B cell (primary cell): ENCODE data around the gene RABGAP1L. TPM values are rescaled to one million over a fixed set of nuclear protein-coding genes. Genes with fewer than 3 reads are reported as not detected.
"Not testable (repeated sequence)": the region's sequence is repeated elsewhere in the genome, so short reads cannot be mapped to it uniquely, and the experiment has no call there.

ENCODE experiments used
- ATAC-seq: fragments of 200-7000 bp; cut with Tn5 transposase; one replicate; pipeline ENCODE4 v1.10.0; 2021; ENCODE audit warnings: low read depth, mild to moderate bottlenecking, moderate number of reproducible peaks, moderate library complexity
- CTCF ChIA-PET: fragments of 350-600 bp; sonication (Branson Sonifier 250); formaldehyde crosslinking; loops from one replicate; lab custom pipeline; 2021; ENCODE audit warnings: antibody characterized with exemption, inconsistent platforms; lab: Charles Lee
- POLR2A ChIA-PET: fragments of 350-600 bp; sonication (Branson Sonifier 250); formaldehyde crosslinking; loops from one replicate; lab custom pipeline; 2021; ENCODE audit warnings: antibody characterized with exemption; lab: Charles Lee
- DNase-seq: peaks from one replicate; pipeline ENCODE4 v3.0.0; 2013
- H2AFZ ChIP-seq: 2 replicates; pipeline ENCODE4 v1.6.1; 2012; ENCODE audit warnings: mild to moderate bottlenecking, low read depth, low read length; ENCODE audit not compliant: insufficient read depth, poor library complexity, severe bottlenecking
- H3K27ac ChIP-seq, 2 donors: 1 replicate in 1 of 2; 2 replicates in 1 of 2; pipeline ENCODE4 v1.5.1; 2012 to 2013; ENCODE audit warnings: low read length in 2 of 2, mild to moderate bottlenecking in 2 of 2, moderate library complexity in 1 of 2
- H3K27me3 ChIP-seq, 4 experiments: fragments of 200-600 bp in 1 of 4; sonication (generic) in 1 of 4; replicated peaks in 1 of 4; 1 replicate in 2 of 4; 2 replicates in 2 of 4; pipeline versions ENCODE4 v1.6.1 to v1.7.0; 2013 to 2016; ENCODE audit warnings: low read length in 3 of 4, mild to moderate bottlenecking in 2 of 4, mixed read lengths in 1 of 4, moderate library complexity in 1 of 4; ENCODE audit not compliant: insufficient read depth in 4 of 4, control insufficient read depth in 3 of 4; ENCODE audit errors: control extremely low read depth in 1 of 4
- H3K36me3 ChIP-seq, 2 experiments: replicated peaks in 1 of 2; 1 replicate in 1 of 2; 2 replicates in 1 of 2; pipeline versions ENCODE4 v1.6.1 to v1.7.1; 2013; ENCODE audit warnings: low read length in 1 of 2; ENCODE audit not compliant: insufficient read depth in 2 of 2, control insufficient read depth in 1 of 2; ENCODE audit errors: control extremely low read depth in 1 of 2, extremely low read depth in 1 of 2
- H3K4me1 ChIP-seq, 2 donors: fragments of 200-600 bp in 1 of 2; sonication (generic) in 1 of 2; 1 replicate in 1 of 2; 2 replicates in 1 of 2; pipeline versions ENCODE4 v1.5.1 to v1.6.1; 2013 to 2017; ENCODE audit warnings: low read length in 2 of 2; ENCODE audit not compliant: control insufficient read depth in 2 of 2, insufficient read depth in 2 of 2
- H3K4me2 ChIP-seq: replicated peaks from 2 replicates; pipeline ENCODE3; 2012; ENCODE audit warnings: mild to moderate bottlenecking, low read depth, low read length; ENCODE audit not compliant: poor library complexity, severe bottlenecking
- H3K4me3 ChIP-seq, 5 experiments: fragments of 200-600 bp in 1 of 5; sonication (generic) in 1 of 5; 1 replicate in 3 of 5; 2 replicates in 2 of 5; pipeline versions ENCODE4 v1.5.1 to v1.7.0; 2011 to 2016; ENCODE audit warnings: low read length in 4 of 5, mild to moderate bottlenecking in 4 of 5, low read depth in 2 of 5, control low read depth in 1 of 5, moderate library complexity in 1 of 5; ENCODE audit not compliant: insufficient read depth in 1 of 5; ENCODE audit errors: control extremely low read depth in 1 of 5, extremely low read depth in 1 of 5
- H3K79me2 ChIP-seq: fragments of 200-600 bp; sonication (generic); one replicate; pipeline ENCODE4 v1.6.0; 2016; ENCODE audit warnings: low read length; ENCODE audit not compliant: control insufficient read depth, insufficient read depth
- H3K9ac ChIP-seq: fragments of 200-600 bp; sonication (generic); 2 replicates; pipeline ENCODE4 v1.6.1; 2017; ENCODE audit warnings: mild to moderate bottlenecking, low read length, moderate library complexity
- H3K9me3 ChIP-seq, 3 donors: one replicate each; pipeline versions ENCODE4 v1.6.1 to v1.7.1; 2013; ENCODE audit warnings: low read length in 2 of 3; ENCODE audit not compliant: control insufficient read depth in 2 of 3, insufficient read depth in 1 of 3; ENCODE audit errors: control extremely low read depth in 1 of 3
- H4K20me1 ChIP-seq: 2 replicates; pipeline ENCODE4 v1.6.0; 2012; ENCODE audit warnings: mild to moderate bottlenecking, low read length; ENCODE audit not compliant: insufficient read depth, control insufficient read depth, poor library complexity, severe bottlenecking
- H3K27ac Mint-ChIP-seq: one replicate; pipeline ENCODE4 v1.8.0; 2021; ENCODE audit warnings: mixed read lengths
- H3K27me3 Mint-ChIP-seq: one replicate; pipeline ENCODE4 v1.8.0; 2021; ENCODE audit warnings: mixed read lengths
- H3K4me1 Mint-ChIP-seq: one replicate; pipeline ENCODE4 v1.8.0; 2021; ENCODE audit warnings: mixed read lengths
- H3K4me3 Mint-ChIP-seq: one replicate; pipeline ENCODE4 v1.8.0; 2021; ENCODE audit warnings: mixed read lengths
- H3K9me3 Mint-ChIP-seq: one replicate; pipeline ENCODE4 v1.8.0; 2022; ENCODE audit warnings: mixed read lengths; ENCODE audit not compliant: insufficient read depth
- CTCF ChIP-seq: fragments of 200-600 bp; IDR thresholded peaks from one replicate; pipeline ENCODE4 v1.8.0; 2022; ENCODE audit warnings: antibody characterized with exemption, mild to moderate bottlenecking
- EZH2 ChIP-seq: IDR thresholded peaks from 2 replicates; pipeline ENCODE4 v1.6.1; 2012; ENCODE audit warnings: borderline replicate concordance, low read depth, mild to moderate bottlenecking, moderate library complexity, low read length; ENCODE audit not compliant: insufficient read depth, poor library complexity, severe bottlenecking
- WGBS: methylation state at CpG from one replicate; pipeline ENCODE4 v1.1.5; 2013; ENCODE audit warnings: missing lambda C conversion rate; ENCODE audit not compliant: insufficient coverage; 5-methylcytosine and 5-hydroxymethylcytosine counted together
- intact Hi-C: fragments of 100-400 bp; cut with micrococcal nuclease; formaldehyde crosslinking; loops from one replicate; pipeline ENCODE4 v1.10.0; 2022
- polyA plus RNA-seq: library from polyadenylated mRNA; depleted of rRNA; stranded (reverse); fragments of >200 nt; gene quantifications from 2 replicates; pipeline ENCODE4 v1.2.3, GENCODE V29; 2012
- total RNA-seq, 2 donors: library from RNA; stranded (reverse); fragments of 120-200 nt in 1 of 2; gene quantifications; 1 replicate in 1 of 2; 2 replicates in 1 of 2; pipeline versions ENCODE4 v1.2.3 to v1.2.4, GENCODE V29; 2013 to 2022

Gene RABGAP1L
- total and polyA plus RNA-seq, 2 donors (not counting 1 experiment from before 2014, with no cell fraction given), result 34.9 to 159 TPM

GRCh38 chr1:174534789-174535188, 375.5 kb downstream of the RABGAP1L start:
- Histone ChIP-seq H3K4me2 (no peak overlapping the region), H3K27me3 (no peaks in the 10 kb centered on the region), H3K9me3 (peaks cover 3 to 23% (median 20%) of the 10 kb centered on the region in 3 donors), H2AFZ (no peak overlapping the region), H3K27ac (no peak overlapping the region), H4K20me1 (no peaks in the 10 kb centered on the region), H3K4me1 (no peaks in the 10 kb centered on the region), H3K36me3 (no peaks in the 10 kb centered on the region), H3K9ac (no peak overlapping the region), H3K79me2 (peaks cover 11% of the 10 kb centered on the region), H3K4me3 (no peak overlapping the region)
- ATAC-seq (no peak), DNase-seq (no peak)
- Mint-ChIP-seq H3K27me3 (no peaks in the 10 kb centered on the region), H3K27ac (no peak overlapping the region), H3K4me3 (no peak overlapping the region), H3K4me1 (no peaks in the 10 kb centered on the region), H3K9me3 (peaks cover 9% of the 10 kb centered on the region)
- POLR2A ChIA-PET, result no interaction called here
- no peak for TF ChIP-seq CTCF
- TF ChIP-seq EZH2, result no peak
- CTCF ChIA-PET, result no interaction called here
- intact Hi-C loops, result no loop called here

GRCh38 chr1:174535207-174535606, 375.9 kb downstream of the RABGAP1L start:
- H3K9ac ChIP-seq, result no peak overlapping the region
- H2AFZ ChIP-seq, result no peak overlapping the region
- H4K20me1 ChIP-seq, result no peaks in the 10 kb centered on the region
- H3K4me1 ChIP-seq, result no peaks in the 10 kb centered on the region
- ATAC-seq, result no peak
- DNase-seq, result no peak
- H3K27ac Mint-ChIP-seq, result no peak overlapping the region
- H3K9me3 ChIP-seq, result peaks cover 3 to 20% (median 16%) of the 10 kb centered on the region in 3 donors
- H3K4me1 Mint-ChIP-seq, result no peaks in the 10 kb centered on the region
- TF ChIP-seq EZH2, result no peak
- TF ChIP-seq CTCF, result no peak
- no peak overlapping the region for H3K4me3 Mint-ChIP-seq
- H3K79me2 ChIP-seq, result peaks cover 7% of the 10 kb centered on the region
- H3K4me2 ChIP-seq, result no peak overlapping the region
- H3K36me3 ChIP-seq, result no peaks in the 10 kb centered on the region
- H3K27ac ChIP-seq, result no peak overlapping the region
- WGBS, result 93% methylated on average over 2 of the region's 2 CpGs
- no peaks in the 10 kb centered on the region for H3K27me3 Mint-ChIP-seq
- no peak overlapping the region for H3K4me3 ChIP-seq
- H3K9me3 Mint-ChIP-seq, result peaks cover 9% of the 10 kb centered on the region
- H3K27me3 ChIP-seq, result no peaks in the 10 kb centered on the region
- ChIA-PET POLR2A (no interaction called here), CTCF (no interaction called here)
- intact Hi-C loops, result no loop called here

- intact Hi-C loops, H3K4me3 Mint-ChIP-seq: not testable (repeated sequence)
Observed at GRCh38 chr1:174543421-174543820, 384.1 kb downstream of the RABGAP1L start.

More at GRCh38 chr1:174543421-174543820, 384.1 kb downstream of the RABGAP1L start:
- ATAC-seq, H3K9ac ChIP-seq, H3K27me3 ChIP-seq, H3K36me3 ChIP-seq, H3K9me3 Mint-ChIP-seq, H3K4me1 Mint-ChIP-seq, H3K4me2 ChIP-seq, DNase-seq, H2AFZ ChIP-seq, H3K27me3 Mint-ChIP-seq, POLR2A ChIA-PET, H3K27ac Mint-ChIP-seq, H3K4me1 ChIP-seq, H3K4me3 ChIP-seq, CTCF ChIA-PET, H3K79me2 ChIP-seq, H3K27ac ChIP-seq, H4K20me1 ChIP-seq: not testable (repeated sequence)
- peaks cover 0 to 14% (median 2%) of the 10 kb centered on the region in 3 donors for H3K9me3 ChIP-seq
- WGBS, result no CpG with 5 or more reads among the region's 2 CpGs
